GM12891 (cell line): ENCODE data around the gene XRCC3.

Experiments used
- POLR2A ChIP-seq: IDR thresholded peaks from 2 replicates; pipeline ENCODE4 v1.6.1; 2011; ENCODE audit warnings: low read depth, low read length, control low read depth
- POLR2AphosphoS5 ChIP-seq: IDR thresholded peaks from 2 replicates; pipeline ENCODE4 v1.6.1; 2011; ENCODE audit warnings: low read depth, low read length, control low read depth
- POU2F2 ChIP-seq: IDR thresholded peaks from 2 replicates; pipeline ENCODE4 v1.6.1; 2011; ENCODE audit warnings: low read depth, mild to moderate bottlenecking, control low read depth, low read length, moderate library complexity
- SPI1 ChIP-seq: IDR thresholded peaks from 2 replicates; pipeline ENCODE4 v1.6.1; 2011; ENCODE audit warnings: low read depth, low read length, control low read depth
- TAF1 ChIP-seq: IDR thresholded peaks from 2 replicates; pipeline ENCODE4 v1.6.1; 2011; ENCODE audit warnings: low read depth, low read length, control low read depth

DNA sequence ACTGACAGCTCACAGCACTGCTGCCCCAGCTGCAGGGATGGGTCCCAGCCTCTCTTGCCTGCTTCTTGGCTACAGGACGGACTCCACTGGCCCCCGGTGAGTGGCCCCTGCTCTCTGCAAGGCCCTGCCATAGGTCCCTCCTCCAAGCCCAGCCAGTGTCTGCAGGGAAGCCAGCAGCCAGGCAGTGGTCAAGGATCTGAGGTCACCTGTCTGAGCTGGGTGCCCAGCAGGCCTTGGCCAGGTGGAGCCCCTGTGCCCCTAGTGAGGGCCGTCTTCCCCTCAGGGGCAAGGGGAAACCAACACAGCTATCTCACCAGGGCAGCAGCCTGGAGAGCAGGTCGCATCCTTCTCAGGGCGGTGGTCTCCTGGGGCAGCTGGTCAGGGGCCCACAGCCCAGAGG lies 13.2 kb downstream of the XRCC3 start:
- TF ChIP-seq POLR2A: no peak
- TF ChIP-seq POLR2AphosphoS5: no peak
- TF ChIP-seq TAF1: no peak
- no peak for TF ChIP-seq POU2F2
- no peak for TF ChIP-seq SPI1
